ENCODE measurements around the gene UGT1A10. TPM values are rescaled to one million over a fixed set of nuclear protein-coding genes. Genes with fewer than 3 reads are reported as not detected.
A peak's percentile ranks its signal among the peaks of the same experiment; 100 is the strongest.

UGT1A10 gene
- total RNA-seq, 2 experiments from 2014 or later: not detected

DNA sequence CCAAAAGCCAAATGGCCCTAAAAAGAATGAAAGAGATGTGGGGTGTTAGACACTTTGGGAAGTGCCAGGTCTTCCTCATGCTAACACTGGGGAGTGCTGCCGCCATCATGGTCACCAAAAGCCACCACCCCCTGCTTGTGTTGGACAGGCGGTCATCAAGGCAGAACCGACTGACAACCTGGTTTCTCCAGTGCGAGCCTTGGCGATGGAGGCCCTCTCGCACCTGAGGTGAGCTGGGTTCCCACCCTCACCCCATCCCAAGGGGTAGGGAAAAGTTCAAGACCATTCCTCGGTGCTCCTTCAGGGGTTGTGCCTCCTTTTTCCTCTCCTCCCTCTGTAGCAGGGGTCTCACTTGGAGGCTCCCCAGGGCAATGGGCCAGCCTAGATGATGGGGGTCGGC, 175.5 kb downstream of the UGT1A10 start:
- CTCF ChIA-PET: no interaction called here
- TF ChIP-seq, protein P1, sequence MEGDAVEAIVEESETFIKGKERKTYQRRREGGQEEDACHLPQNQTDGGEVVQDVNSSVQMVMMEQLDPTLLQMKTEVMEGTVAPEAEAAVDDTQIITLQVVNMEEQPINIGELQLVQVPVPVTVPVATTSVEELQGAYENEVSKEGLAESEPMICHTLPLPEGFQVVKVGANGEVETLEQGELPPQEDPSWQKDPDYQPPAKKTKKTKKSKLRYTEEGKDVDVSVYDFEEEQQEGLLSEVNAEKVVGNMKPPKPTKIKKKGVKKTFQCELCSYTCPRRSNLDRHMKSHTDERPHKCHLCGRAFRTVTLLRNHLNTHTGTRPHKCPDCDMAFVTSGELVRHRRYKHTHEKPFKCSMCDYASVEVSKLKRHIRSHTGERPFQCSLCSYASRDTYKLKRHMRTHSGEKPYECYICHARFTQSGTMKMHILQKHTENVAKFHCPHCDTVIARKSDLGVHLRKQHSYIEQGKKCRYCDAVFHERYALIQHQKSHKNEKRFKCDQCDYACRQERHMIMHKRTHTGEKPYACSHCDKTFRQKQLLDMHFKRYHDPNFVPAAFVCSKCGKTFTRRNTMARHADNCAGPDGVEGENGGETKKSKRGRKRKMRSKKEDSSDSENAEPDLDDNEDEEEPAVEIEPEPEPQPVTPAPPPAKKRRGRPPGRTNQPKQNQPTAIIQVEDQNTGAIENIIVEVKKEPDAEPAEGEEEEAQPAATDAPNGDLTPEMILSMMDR (IDR thresholded peaks at IDR 0.05): no peak
- no peak for ATAC-seq
- DNase-seq: no peak
- POLR2A ChIA-PET: interaction anchor here (0.6 kb wide), 1 partner anchor 202 kb away, joined by 3 read pairs; no protein-coding TSS in a partner anchor
- peaks cover 5% of the 10 kb centered on the region for H3K27me3 Mint-ChIP-seq
- H3K4me3 Mint-ChIP-seq: no peak overlapping the region
- no peak overlapping the region for H3K27ac Mint-ChIP-seq
- intact Hi-C loops (cut with micrococcal nuclease): no loop called here
- H3K4me1 Mint-ChIP-seq (ENCODE audit: low read depth): no peaks in the 10 kb centered on the region
- no peaks in the 10 kb centered on the region for H3K9me3 Mint-ChIP-seq
- no peaks in the 10 kb centered on the region for H3K36me3 Mint-ChIP-seq (ENCODE audit: low read depth)

GRCh38 chr2:233813236-233814055, 177.2 kb downstream of the UGT1A10 start:
- DNase-seq (no peak), ATAC-seq (no peak)
- TF ChIP-seq, protein P1 (IDR thresholded peaks at IDR 0.05): no peak
- Mint-ChIP-seq H3K27me3 (peaks cover 3% of the 10 kb centered on the region), H3K36me3 (ENCODE audit: low read depth) (no peaks in the 10 kb centered on the region), H3K4me1 (ENCODE audit: low read depth) (no peaks in the 10 kb centered on the region), H3K4me3 (no peak overlapping the region), H3K27ac (no peak overlapping the region), H3K9me3 (no peaks in the 10 kb centered on the region)
- POLR2A ChIA-PET: no interaction called here
- CTCF ChIA-PET: interaction anchor here (0.7 to 1.1 kb wide), 2 partner anchors 43 to 44 kb away, joined by 3 read pairs; no protein-coding TSS in a partner anchor
- intact Hi-C loops (cut with micrococcal nuclease): no loop called here

DNA sequence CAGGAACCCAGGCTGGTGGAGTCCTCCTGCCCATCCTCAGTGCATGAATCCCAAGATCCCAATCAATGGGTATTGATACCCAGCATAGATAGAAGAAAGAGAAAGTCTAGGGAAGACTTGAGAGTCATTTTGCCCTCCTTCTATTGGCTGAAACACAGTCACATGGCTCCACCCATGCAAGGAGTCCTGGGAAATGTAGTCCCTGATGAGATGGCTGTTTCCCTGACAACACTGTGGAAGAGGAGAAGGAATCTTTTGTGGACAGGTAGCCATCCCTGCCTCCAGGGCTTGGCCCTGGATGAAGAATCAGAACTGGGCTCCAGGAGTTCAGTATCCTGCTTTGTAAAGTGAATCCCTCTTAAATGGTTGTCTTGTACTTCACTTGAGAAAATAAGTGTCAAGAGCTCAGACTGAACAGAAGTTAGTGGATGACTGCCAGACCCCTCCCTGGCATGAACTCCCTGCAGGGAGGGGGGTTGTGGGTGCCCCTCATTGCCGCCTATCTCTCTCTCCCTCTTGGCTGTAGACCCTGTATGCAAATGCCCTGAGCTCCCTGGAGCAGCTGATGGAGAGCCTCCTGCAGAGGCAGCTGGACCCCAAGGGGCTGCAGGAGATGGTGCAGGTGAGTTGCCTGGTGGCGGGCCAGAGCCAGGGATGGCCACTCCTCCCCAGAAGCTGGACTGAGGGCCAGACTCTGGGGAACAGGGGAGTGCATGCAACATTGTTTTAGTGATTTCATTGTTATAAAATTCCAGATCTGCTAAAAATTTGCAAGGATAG, 178.0 kb downstream of the UGT1A10 start:
- POLR2A ChIA-PET: no interaction called here
- intact Hi-C loops (cut with micrococcal nuclease): no loop called here
- ATAC-seq: peak; percentile 45
- no peaks in the 10 kb centered on the region for H3K36me3 Mint-ChIP-seq (ENCODE audit: low read depth)
- CTCF ChIA-PET: interaction anchor here (1.1 kb wide), 1 partner anchor 43 kb away, joined by 3 read pairs; no protein-coding TSS in a partner anchor
- no peak overlapping the region for H3K27ac Mint-ChIP-seq
- TF ChIP-seq, protein P1 (IDR thresholded peaks at IDR 0.05): no peak
- H3K4me3 Mint-ChIP-seq: no peak overlapping the region
- no peak for DNase-seq
- H3K4me1 Mint-ChIP-seq (ENCODE audit: low read depth): no peaks in the 10 kb centered on the region
- H3K9me3 Mint-ChIP-seq: no peaks in the 10 kb centered on the region
- peaks cover 3% of the 10 kb centered on the region for H3K27me3 Mint-ChIP-seq

DNA sequence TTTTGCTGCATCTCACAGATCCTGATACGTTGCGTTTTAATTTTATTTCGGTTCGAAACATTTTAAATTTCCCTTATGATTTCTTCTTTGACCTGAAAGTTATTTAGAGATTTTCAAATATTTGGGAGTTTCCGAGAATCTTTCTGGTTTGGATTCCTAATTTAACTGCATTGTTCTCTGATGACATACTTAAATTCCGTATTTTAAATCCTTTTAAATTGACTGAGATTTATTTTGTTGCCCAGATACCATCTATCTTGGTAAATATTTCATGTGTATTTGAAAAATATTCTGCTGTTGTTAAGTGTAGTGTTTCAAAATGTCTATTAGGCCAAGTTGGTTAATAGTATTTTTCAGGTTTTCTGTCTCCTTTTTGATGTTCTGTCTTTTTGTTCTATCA, 179.6 kb downstream of the UGT1A10 start:
- CTCF ChIA-PET: no interaction called here
- H3K9me3 Mint-ChIP-seq: no peaks in the 10 kb centered on the region
- intact Hi-C loops (cut with micrococcal nuclease): no loop called here

More for the DNA sequence above, 179.6 kb downstream of the UGT1A10 start:
- Mint-ChIP-seq H3K4me3 (no peak overlapping the region), H3K4me1 (ENCODE audit: low read depth) (no peaks in the 10 kb centered on the region), H3K27ac (no peak overlapping the region), H3K36me3 (ENCODE audit: low read depth) (no peaks in the 10 kb centered on the region), H3K27me3 (peaks cover 1% of the 10 kb centered on the region)
- no peak for DNase-seq
- POLR2A ChIA-PET: no interaction called here
- TF ChIP-seq, protein P1 (IDR thresholded peaks at IDR 0.05): no peak
- no peak for ATAC-seq

Data from activated CD8-positive, alpha-beta T cell treated with anti-CD3 and anti-CD28 coated beads for 36 hours (primary cell).